GM12878 (cell line): ENCODE measurements around the gene ITGB8. TPM values are rescaled to one million over a fixed set of nuclear protein-coding genes. Genes with fewer than 3 reads are reported as not detected.

Experiments
- ATAC-seq: fragments of 200-7000 bp; cut with Tn5 transposase; 3 replicates; pipeline ENCODE4 v1.9.1; 2020; ENCODE audit warnings: mild to moderate bottlenecking, moderate library complexity
- BruUV-seq: library from RNA; stranded (reverse); fragments of 400-500 nt; replicated peaks from 2 replicates; lab custom pipeline; 2021; lab: Mats Ljungman, UMichigan
- CTCF ChIA-PET: fragments of 300-600 bp; sonication (Branson Sonifier 250); formaldehyde crosslinking; extraction: SDS; loops from one replicate; lab custom pipeline; 2021; ENCODE audit warnings: inconsistent platforms; lab: Yijun Ruan, JAX
- POLR2A ChIA-PET: fragments of 350-600 bp; formaldehyde crosslinking; extraction: SDS; loops from one replicate; lab custom pipeline; 2021; ENCODE audit warnings: inconsistent platforms; lab: Charles Lee
- RAD21 ChIA-PET: fragments of 300-600 bp; sonication (Branson Sonifier 250); formaldehyde crosslinking; loops from one replicate; lab custom pipeline; 2023; ENCODE audit warnings: antibody characterized with exemption; ENCODE audit not compliant: unreplicated experiment; lab: Charles Lee
- SMC1A ChIA-PET: fragments of 300-600 bp; sonication (Branson Sonifier 250); formaldehyde crosslinking; loops from one replicate; lab custom pipeline; 2023; ENCODE audit not compliant: unreplicated experiment, uncharacterized antibody; lab: Charles Lee
- DNase-seq: peaks from one replicate; pipeline ENCODE4 v3.0.0-alpha.2; 2011; ENCODE audit warnings: low read depth, low spot score
- FAIRE-seq: peaks from 3 replicates; lab custom pipeline; 2011; peaks lifted over from hg19 to GRCh38; lab: Jason Lieb, UNC
- H2AFZ ChIP-seq: 2 replicates; pipeline ENCODE4 v1.6.0; 2011; ENCODE audit warnings: low read depth, low read length, control low read depth; ENCODE audit not compliant: control insufficient read depth
- H3K27ac ChIP-seq: 2 replicates; pipeline ENCODE4 v1.5.1; 2011; ENCODE audit warnings: control low read depth; ENCODE audit not compliant: control insufficient read depth, insufficient read depth
- H3K27me3 ChIP-seq, 2 experiments: replicated peaks in 1 of 2; 2 replicates each; pipeline versions ENCODE4 v1.6.0 to v1.6.1; 2011; ENCODE audit warnings: low read length in 1 of 2; ENCODE audit not compliant: control insufficient read depth in 2 of 2, insufficient read depth in 2 of 2
- H3K36me3 ChIP-seq, 2 experiments: 2 replicates each; pipeline ENCODE4 v1.5.1; 2011; ENCODE audit warnings: low read length in 1 of 2; ENCODE audit not compliant: control insufficient read depth in 2 of 2, insufficient read depth in 2 of 2
- H3K4me1 ChIP-seq: 2 replicates; pipeline ENCODE4 v1.6.1; 2011; ENCODE audit warnings: mild to moderate bottlenecking, low read length, moderate library complexity, mixed read lengths; ENCODE audit not compliant: control insufficient read depth, insufficient read depth
- H3K4me2 ChIP-seq: 2 replicates; pipeline ENCODE4 v1.6.0; 2011; ENCODE audit warnings: control low read depth; ENCODE audit not compliant: control insufficient read depth, insufficient read depth
- H3K4me3 ChIP-seq: fragments of 200-600 bp; sonication (generic); 2 replicates; pipeline ENCODE4 v1.5.1; 2016
- H3K79me2 ChIP-seq: 2 replicates; pipeline ENCODE4 v1.6.0; 2011; ENCODE audit warnings: low read length; ENCODE audit not compliant: control insufficient read depth, insufficient read depth
- H3K9ac ChIP-seq: 2 replicates; pipeline ENCODE4 v1.8.0; 2011; ENCODE audit warnings: low read length, control low read depth, mixed read lengths; ENCODE audit not compliant: control insufficient read depth, insufficient read depth
- H3K9me3 ChIP-seq: replicated peaks from 3 replicates; pipeline ENCODE4 v1.5.1; 2011; ENCODE audit warnings: mild to moderate bottlenecking, low read length; ENCODE audit not compliant: control insufficient read depth, insufficient read depth
- H4K20me1 ChIP-seq: 2 replicates; pipeline ENCODE4 v1.6.0; 2011; ENCODE audit not compliant: control insufficient read depth, insufficient read depth
- BACH1 ChIP-seq: fragments of 450-650 bp; IDR thresholded peaks from 2 replicates; pipeline ENCODE4 v1.6.1; 2017; ENCODE audit warnings: mild to moderate bottlenecking, borderline replicate concordance
- BHLHE40 ChIP-seq, 2 experiments: fragments of 450-650 bp in 1 of 2; IDR thresholded peaks; 2 replicates each; pipeline ENCODE4 v1.6.1; 2011 to 2017; ENCODE audit warnings: low read depth in 2 of 2, borderline replicate concordance in 1 of 2, improper control_type of control experiment in 1 of 2, low read length in 1 of 2, mild to moderate bottlenecking in 1 of 2
- CHD2 ChIP-seq: IDR thresholded peaks from 2 replicates; pipeline ENCODE4 v1.6.1; 2011; ENCODE audit warnings: low read depth, low read length, improper control_type of control experiment, borderline replicate concordance
- DPF2 ChIP-seq: fragments of 450-650 bp; IDR thresholded peaks from 2 replicates; pipeline ENCODE4 v1.6.1; 2017; ENCODE audit warnings: mild to moderate bottlenecking
- NBN ChIP-seq: fragments of 450-650 bp; IDR thresholded peaks from 2 replicates; pipeline ENCODE4 v1.6.1; 2016
- NFYB ChIP-seq: IDR thresholded peaks from 2 replicates; pipeline ENCODE4 v1.6.1; 2011; ENCODE audit warnings: low read depth, mild to moderate bottlenecking, low read length, improper control_type of control experiment, moderate library complexity; ENCODE audit not compliant: insufficient read depth
- NR2F1 ChIP-seq: fragments of 450-650 bp; conservative IDR thresholded peaks from 2 replicates; pipeline ENCODE4 v1.6.1; 2017; ENCODE audit warnings: mild to moderate bottlenecking
- POLR2AphosphoS5 ChIP-seq: IDR thresholded peaks from 2 replicates; pipeline ENCODE4 v1.6.1; 2011; ENCODE audit warnings: mild to moderate bottlenecking, low read length, inconsistent platforms
- RAD51 ChIP-seq: fragments of 450-650 bp; IDR thresholded peaks from 2 replicates; pipeline ENCODE4 v1.6.1; 2016; ENCODE audit warnings: moderate library complexity, mild to moderate bottlenecking, inconsistent platforms
- SKIL ChIP-seq: fragments of 450-650 bp; IDR thresholded peaks from 2 replicates; pipeline ENCODE4 v1.6.1; 2017; ENCODE audit warnings: mild to moderate bottlenecking, low read depth, inconsistent platforms; ENCODE audit not compliant: poor library complexity, severe bottlenecking
- SMC3 ChIP-seq: IDR thresholded peaks from 2 replicates; pipeline ENCODE4 v1.6.1; 2011; ENCODE audit warnings: low read length, improper control_type of control experiment, borderline replicate concordance
- WGBS: methylation state at CpG from one replicate; pipeline ENCODE4 v1.1.6; 2016; ENCODE audit warnings: low lambda C conversion rate; ENCODE audit not compliant: insufficient replicate concordance, insufficient coverage; ENCODE audit errors: missing lambda C conversion rate; 5-methylcytosine and 5-hydroxymethylcytosine counted together
- in situ Hi-C: fragments of 300-500 bp; cut with MboI; formaldehyde crosslinking; loops from 9 replicates; pipeline ENCODE4 v1.14.3; 2018; ENCODE audit warnings: mixed read lengths
- intact Hi-C: fragments of 100-400 bp; cut with micrococcal nuclease; formaldehyde crosslinking; loops from one replicate; pipeline ENCODE4 v1.14.2; 2022; ENCODE audit not compliant: unreplicated experiment
- polyA plus RNA-seq, 11 experiments: library from polyadenylated mRNA; depleted of rRNA in 4 of 11; unstranded in 6 of 11; stranded (reverse) in 5 of 11; fragments of >200 nt; fragmentation: Nextera tagmentation in 4 of 11; fragmentation: Illumina TruSeq in 1 of 11; extraction: Ambion mirVana in 4 of 11; extraction: Trizol in 1 of 11; gene quantifications; 1 replicate in 1 of 11; 2 replicates in 10 of 11; pipeline versions ENCODE4 v1.2.1 to v1.2.3, GENCODE V29; 2011 to 2016; ENCODE audit warnings: inconsistent platforms in 2 of 11, missing spikeins in 2 of 11, low read depth in 1 of 11
- total RNA-seq, 4 experiments: library from RNA; depleted of rRNA in 3 of 4; stranded (reverse); fragments of >200 nt in 3 of 4; fragmentation: Illumina TruSeq in 1 of 4; extraction: Trizol in 1 of 4; gene quantifications; 2 replicates each; pipeline versions ENCODE4 v1.2.1 to v1.2.3, GENCODE V29; 2013 to 2021
- TF ChIP-seq, protein P1 (sequence below), 3 experiments: IDR thresholded peaks in 2 of 3; conservative IDR thresholded peaks in 1 of 3; 2 replicates each; pipeline ENCODE4 v1.5.1; 2011; ENCODE audit warnings: low read depth in 3 of 3, low read length in 3 of 3, mild to moderate bottlenecking in 3 of 3, control low read depth in 2 of 3, moderate library complexity in 2 of 3, inconsistent platforms in 1 of 3, mixed read lengths in 1 of 3; ENCODE audit not compliant: control insufficient read depth in 2 of 3, insufficient read depth in 1 of 3; ENCODE audit errors: extremely low read depth in 1 of 3
- TF ChIP-seq, protein P2 (sequence below): fragments of 450-650 bp; IDR thresholded peaks from 2 replicates; pipeline ENCODE4 v1.6.1; 2017; ENCODE audit warnings: mild to moderate bottlenecking, moderate library complexity

Gene ITGB8
- total and polyA plus RNA-seq, 10 of the 15 experiments (the other 5 are each of a cell fraction or from before 2014, with no cell fraction given) = 0.37 to 26.2 (median 1.5) TPM

DNA sequence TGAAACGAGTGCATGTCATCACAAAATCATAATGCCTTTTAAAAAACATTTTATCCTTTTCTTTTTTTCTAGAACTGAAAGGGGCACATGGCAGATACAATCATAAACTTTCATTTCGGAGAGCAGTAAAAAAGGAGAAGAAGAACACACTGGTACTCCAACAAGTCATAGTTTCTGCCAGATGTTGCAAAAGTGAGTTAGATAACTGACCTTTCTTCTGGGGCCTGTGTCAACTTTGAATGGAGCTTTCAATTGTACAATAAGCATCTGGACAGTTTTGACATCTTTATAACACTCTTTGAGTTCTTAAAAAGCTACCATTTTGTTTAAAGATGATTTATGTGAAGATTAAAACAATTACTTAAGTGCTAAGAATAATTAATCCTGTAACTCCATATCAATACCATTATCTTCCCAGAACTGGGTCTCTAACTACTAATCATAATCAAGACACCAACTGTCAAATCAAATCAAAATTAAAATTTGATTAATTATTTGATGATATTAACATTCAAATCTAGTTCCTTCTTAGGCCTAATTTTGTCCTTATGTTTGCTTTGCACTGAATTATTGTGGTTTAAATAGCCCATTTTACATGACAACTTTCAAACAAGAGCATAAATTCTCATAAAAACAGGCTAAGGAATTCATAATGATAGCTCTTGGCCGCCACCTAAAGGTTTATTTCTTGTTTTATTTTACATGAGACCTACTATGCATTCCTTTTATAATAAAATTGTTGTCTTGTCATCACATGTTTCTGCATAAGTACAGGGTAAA lies 19.5 kb upstream of the ITGB8 start:
- no TSS peak for BruUV-seq
- DNase-seq = peak; percentile 61
- no peak for TF ChIP-seq POLR2AphosphoS5
- TF ChIP-seq CHD2 = no peak
- no peak for TF ChIP-seq NFYB
- TF ChIP-seq, protein P1, sequence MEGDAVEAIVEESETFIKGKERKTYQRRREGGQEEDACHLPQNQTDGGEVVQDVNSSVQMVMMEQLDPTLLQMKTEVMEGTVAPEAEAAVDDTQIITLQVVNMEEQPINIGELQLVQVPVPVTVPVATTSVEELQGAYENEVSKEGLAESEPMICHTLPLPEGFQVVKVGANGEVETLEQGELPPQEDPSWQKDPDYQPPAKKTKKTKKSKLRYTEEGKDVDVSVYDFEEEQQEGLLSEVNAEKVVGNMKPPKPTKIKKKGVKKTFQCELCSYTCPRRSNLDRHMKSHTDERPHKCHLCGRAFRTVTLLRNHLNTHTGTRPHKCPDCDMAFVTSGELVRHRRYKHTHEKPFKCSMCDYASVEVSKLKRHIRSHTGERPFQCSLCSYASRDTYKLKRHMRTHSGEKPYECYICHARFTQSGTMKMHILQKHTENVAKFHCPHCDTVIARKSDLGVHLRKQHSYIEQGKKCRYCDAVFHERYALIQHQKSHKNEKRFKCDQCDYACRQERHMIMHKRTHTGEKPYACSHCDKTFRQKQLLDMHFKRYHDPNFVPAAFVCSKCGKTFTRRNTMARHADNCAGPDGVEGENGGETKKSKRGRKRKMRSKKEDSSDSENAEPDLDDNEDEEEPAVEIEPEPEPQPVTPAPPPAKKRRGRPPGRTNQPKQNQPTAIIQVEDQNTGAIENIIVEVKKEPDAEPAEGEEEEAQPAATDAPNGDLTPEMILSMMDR (IDR thresholded peaks at IDR 0.05 in 2 of 3, conservative IDR thresholded peaks at IDR 0.05 in 1 of 3; ENCODE audit: control insufficient read depth in 2 of 3, extremely low read depth in 1 of 3, insufficient read depth in 1 of 3, low read depth in 3 of 3, low read length in 3 of 3) = peak; percentile 16 to 62 (median 39); a peak in 4 of 6 replicates
- TF ChIP-seq, protein P2, sequence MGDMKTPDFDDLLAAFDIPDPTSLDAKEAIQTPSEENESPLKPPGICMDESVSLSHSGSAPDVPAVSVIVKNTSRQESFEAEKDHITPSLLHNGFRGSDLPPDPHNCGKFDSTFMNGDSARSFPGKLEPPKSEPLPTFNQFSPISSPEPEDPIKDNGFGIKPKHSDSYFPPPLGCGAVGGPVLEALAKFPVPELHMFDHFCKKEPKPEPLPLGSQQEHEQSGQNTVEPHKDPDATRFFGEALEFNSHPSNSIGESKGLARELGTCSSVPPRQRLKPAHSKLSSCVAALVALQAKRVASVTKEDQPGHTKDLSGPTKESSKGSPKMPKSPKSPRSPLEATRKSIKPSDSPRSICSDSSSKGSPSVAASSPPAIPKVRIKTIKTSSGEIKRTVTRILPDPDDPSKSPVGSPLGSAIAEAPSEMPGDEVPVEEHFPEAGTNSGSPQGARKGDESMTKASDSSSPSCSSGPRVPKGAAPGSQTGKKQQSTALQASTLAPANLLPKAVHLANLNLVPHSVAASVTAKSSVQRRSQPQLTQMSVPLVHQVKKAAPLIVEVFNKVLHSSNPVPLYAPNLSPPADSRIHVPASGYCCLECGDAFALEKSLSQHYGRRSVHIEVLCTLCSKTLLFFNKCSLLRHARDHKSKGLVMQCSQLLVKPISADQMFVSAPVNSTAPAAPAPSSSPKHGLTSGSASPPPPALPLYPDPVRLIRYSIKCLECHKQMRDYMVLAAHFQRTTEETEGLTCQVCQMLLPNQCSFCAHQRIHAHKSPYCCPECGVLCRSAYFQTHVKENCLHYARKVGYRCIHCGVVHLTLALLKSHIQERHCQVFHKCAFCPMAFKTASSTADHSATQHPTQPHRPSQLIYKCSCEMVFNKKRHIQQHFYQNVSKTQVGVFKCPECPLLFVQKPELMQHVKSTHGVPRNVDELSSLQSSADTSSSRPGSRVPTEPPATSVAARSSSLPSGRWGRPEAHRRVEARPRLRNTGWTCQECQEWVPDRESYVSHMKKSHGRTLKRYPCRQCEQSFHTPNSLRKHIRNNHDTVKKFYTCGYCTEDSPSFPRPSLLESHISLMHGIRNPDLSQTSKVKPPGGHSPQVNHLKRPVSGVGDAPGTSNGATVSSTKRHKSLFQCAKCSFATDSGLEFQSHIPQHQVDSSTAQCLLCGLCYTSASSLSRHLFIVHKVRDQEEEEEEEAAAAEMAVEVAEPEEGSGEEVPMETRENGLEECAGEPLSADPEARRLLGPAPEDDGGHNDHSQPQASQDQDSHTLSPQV = peak; percentile 60; the same call in 1 of the 2 replicates
- TF ChIP-seq BACH1 = no peak
- TF ChIP-seq RAD51 = no peak; the same call in 1 of the 2 replicates
- 0 out of 2 replicates have a peak, but pooled peaks have one; percentile 29 for TF ChIP-seq NBN
- no peak for TF ChIP-seq BHLHE40 (IDR thresholded peaks at IDR 0.05; ENCODE audit: borderline replicate concordance in 1 of 2, low read depth in 2 of 2, low read length in 1 of 2)
- TF ChIP-seq DPF2 = peak; percentile 91
- TF ChIP-seq NR2F1 = no peak
- TF ChIP-seq SMC3 = peak; percentile 74; the same call in 1 of the 2 replicates
- TF ChIP-seq SKIL = peak; percentile 23

More for the DNA sequence above, 19.5 kb upstream of the ITGB8 start:
- peaks cover 4% of the 10 kb centered on the region; the same call in 1 of the 2 replicates for H3K4me1 ChIP-seq
- H3K27ac ChIP-seq = no peak overlapping the region
- peak; percentile 75 for FAIRE-seq
- WGBS = 30% methylated on average over 3 of the region's 3 CpGs
- H3K4me3 ChIP-seq = no peak overlapping the region
- H2AFZ ChIP-seq = no peak overlapping the region; the same call in 1 of the 2 replicates
- no peaks in the 10 kb centered on the region for H4K20me1 ChIP-seq
- ChIA-PET CTCF (interaction anchor here (0.5 to 8.7 kb wide), 44 partner anchors 9 to 1762 kb away, joined by 3 to 113 read pairs (median 6); partner anchors contain the start of genes ITGB8, MACC1 and POLR1F), RAD21 (interaction anchor here (0.6 to 6.0 kb wide), 35 partner anchors 11 to 946 kb away, joined by 3 to 57 read pairs (median 7); partner anchors contain the start of genes ITGB8 and MACC1), POLR2A (interaction anchor here (0.7 to 1.7 kb wide), 8 partner anchors 9 to 327 kb away, joined by 3 to 5 read pairs (median 4); no protein-coding TSS in a partner anchor), SMC1A (interaction anchor here (0.7 to 10.0 kb wide), 53 partner anchors 8 to 602 kb away, joined by 3 to 129 read pairs (median 7); partner anchors contain the start of genes ITGB8 and MACC1)
- no peaks in the 10 kb centered on the region; the same call in 2 of the 3 replicates for H3K9me3 ChIP-seq
- in situ Hi-C loops = loop anchor here (5.0 to 10.0 kb wide), 2 partner anchors 154 to 556 kb away; no protein-coding TSS in a partner anchor
- no peaks in the 10 kb centered on the region for H3K27me3 ChIP-seq
- H3K9ac ChIP-seq = no peak overlapping the region
- ATAC-seq = peak; percentile 64
- H3K79me2 ChIP-seq = no peaks in the 10 kb centered on the region
- H3K4me2 ChIP-seq = no peak overlapping the region
- intact Hi-C loops = loop anchor here (1.0 to 5.0 kb wide), 8 partner anchors 30 to 599 kb away; no protein-coding TSS in a partner anchor
- H3K36me3 ChIP-seq = no peaks in the 10 kb centered on the region
